H1 (cell line): ENCODE measurements around the gene TECPR2. TPM values are rescaled to one million over a fixed set of nuclear protein-coding genes. Genes with fewer than 3 reads are reported as not detected.
A peak's percentile ranks its signal among the peaks of the same experiment; 100 is the strongest.

Source experiments
- CTCF ChIA-PET: fragments of 300-600 bp; sonication (Branson Sonifier 250); formaldehyde crosslinking; loops from one replicate; lab custom pipeline; 2021; ENCODE audit not compliant: partially characterized antibody; lab: Charles Lee
- POLR2A ChIA-PET: fragments of 300-600 bp; sonication (Branson Sonifier 250); formaldehyde crosslinking; loops from one replicate; lab custom pipeline; 2021; ENCODE audit warnings: inconsistent platforms; ENCODE audit not compliant: partially characterized antibody; lab: Charles Lee
- DNase-seq, 2 experiments: peaks; one replicate each; pipeline versions ENCODE4 v3.0.0 to v3.0.0-alpha.2; 2010 to 2022; ENCODE audit warnings: low spot score in 2 of 2, low read depth in 1 of 2, mixed read lengths in 1 of 2
- FAIRE-seq: peaks from 2 replicates; lab custom pipeline; 2011; peaks lifted over from hg19 to GRCh38; lab: Jason Lieb, UNC
- H2AFZ ChIP-seq: 2 replicates; pipeline ENCODE4 v1.8.1; 2012; ENCODE audit warnings: low read length, inconsistent platforms
- H2AK5ac ChIP-seq: 2 replicates; pipeline ENCODE4 v1.6.1; 2013; ENCODE audit warnings: low read depth, low read length
- H2BK120ac ChIP-seq: replicated peaks from 2 replicates; pipeline ENCODE3; 2013; ENCODE audit warnings: low read depth, low read length, inconsistent platforms
- H2BK12ac ChIP-seq: 2 replicates; pipeline ENCODE4 v1.6.1; 2013; ENCODE audit warnings: low read depth, low read length
- H2BK15ac ChIP-seq: 2 replicates; pipeline ENCODE4 v1.6.1; 2013; ENCODE audit warnings: low read length
- H2BK20ac ChIP-seq: 2 replicates; pipeline ENCODE4 v1.6.1; 2013; ENCODE audit warnings: low read length
- H2BK5ac ChIP-seq: 2 replicates; pipeline ENCODE4 v1.6.1; 2013; ENCODE audit warnings: low read depth, low read length
- H3K14ac ChIP-seq: 2 replicates; pipeline ENCODE4 v1.6.1; 2013; ENCODE audit warnings: inconsistent platforms; ENCODE audit not compliant: insufficient read length
- H3K18ac ChIP-seq: 2 replicates; pipeline ENCODE4 v1.6.1; 2013; ENCODE audit warnings: low read length; ENCODE audit errors: extremely low read depth
- H3K23ac ChIP-seq: 2 replicates; pipeline ENCODE4 v1.6.1; 2013; ENCODE audit warnings: inconsistent platforms; ENCODE audit not compliant: insufficient read length
- H3K23me2 ChIP-seq: 2 replicates; pipeline ENCODE4 v1.6.1; 2013; ENCODE audit warnings: low read depth, low read length
- H3K27ac ChIP-seq: 2 replicates; pipeline ENCODE4 v1.6.1; 2011; ENCODE audit warnings: low read depth, low read length, inconsistent platforms
- H3K27me3 ChIP-seq, 4 experiments: replicated peaks in 1 of 4; 1 replicate in 1 of 4; 2 replicates in 3 of 4; pipeline versions ENCODE4 v1.6.1 to v1.8.1; 2011 to 2013; ENCODE audit warnings: low read length in 3 of 4, mild to moderate bottlenecking in 3 of 4, inconsistent platforms in 2 of 4, mixed read lengths in 2 of 4, moderate library complexity in 1 of 4; ENCODE audit not compliant: control insufficient read depth in 3 of 4, insufficient read depth in 3 of 4; ENCODE audit errors: extremely low read depth in 1 of 4
- H3K36me3 ChIP-seq, 4 experiments: 2 replicates each; pipeline versions ENCODE4 v1.6.1 to v1.8.1; 2011 to 2013; ENCODE audit warnings: mild to moderate bottlenecking in 4 of 4, low read length in 3 of 4, moderate library complexity in 2 of 4, control low read depth in 1 of 4, inconsistent platforms in 1 of 4; ENCODE audit not compliant: insufficient read depth in 4 of 4, control insufficient read depth in 2 of 4
- H3K4ac ChIP-seq: replicated peaks from 2 replicates; pipeline ENCODE3; 2013; ENCODE audit warnings: low read length, low read depth, mixed read lengths, inconsistent platforms; ENCODE audit not compliant: insufficient read length
- H3K4me1 ChIP-seq, 4 experiments: replicated peaks in 1 of 4; 1 replicate in 1 of 4; 2 replicates in 3 of 4; pipeline versions ENCODE4 v1.6.1 to v1.8.1; 2011 to 2013; ENCODE audit warnings: low read length in 3 of 4, inconsistent platforms in 2 of 4, mixed read lengths in 1 of 4; ENCODE audit not compliant: insufficient read depth in 4 of 4, control insufficient read depth in 3 of 4
- H3K4me2 ChIP-seq, 2 experiments: 2 replicates each; pipeline versions ENCODE4 v1.6.1 to v1.8.1; 2011 to 2013; ENCODE audit warnings: low read depth in 2 of 2, low read length in 2 of 2, control low read depth in 1 of 2, inconsistent platforms in 1 of 2, mild to moderate bottlenecking in 1 of 2; ENCODE audit not compliant: insufficient read depth in 1 of 2
- H3K4me3 ChIP-seq, 4 experiments: fragments of 200-600, 300-600 bp in 1 of 4; sonication (generic), shearing (Covaris generic), sonication (Bioruptor Twin) in 1 of 4; 2 replicates each; pipeline versions ENCODE4 v1.5.1 to v1.8.1; 2011 to 2016; ENCODE audit warnings: low read length in 4 of 4, low read depth in 3 of 4, control low read depth in 2 of 4, inconsistent platforms in 2 of 4, mild to moderate bottlenecking in 2 of 4, mixed read lengths in 1 of 4, moderate library complexity in 1 of 4; ENCODE audit not compliant: insufficient read depth in 2 of 4; ENCODE audit errors: extremely low read depth in 1 of 4
- H3K56ac ChIP-seq: replicated peaks from 2 replicates; pipeline ENCODE3; 2013; ENCODE audit warnings: low read depth, mild to moderate bottlenecking, mixed read lengths, low read length, inconsistent platforms; ENCODE audit not compliant: insufficient read length
- H3K79me1 ChIP-seq: 2 replicates; pipeline ENCODE4 v1.6.1; 2013; ENCODE audit warnings: low read depth, low read length, control low read depth
- H3K79me2 ChIP-seq, 2 experiments: 2 replicates each; pipeline versions ENCODE4 v1.6.1 to v1.8.1; 2012 to 2013; ENCODE audit warnings: low read length in 2 of 2, mild to moderate bottlenecking in 2 of 2, inconsistent platforms in 1 of 2; ENCODE audit not compliant: insufficient read depth in 2 of 2, control insufficient read depth in 1 of 2
- H3K9ac ChIP-seq, 4 experiments: replicated peaks in 1 of 4; 1 replicate in 1 of 4; 2 replicates in 3 of 4; pipeline versions ENCODE4 v1.6.1 to v1.8.1; 2011 to 2013; ENCODE audit warnings: low read depth in 3 of 4, low read length in 3 of 4, control low read depth in 2 of 4, mild to moderate bottlenecking in 2 of 4, moderate library complexity in 2 of 4, inconsistent platforms in 1 of 4; ENCODE audit errors: extremely low read depth in 1 of 4
- H3K9me3 ChIP-seq, 2 experiments: 2 replicates each; pipeline versions ENCODE4 v1.6.1 to v1.8.1; 2012 to 2013; ENCODE audit warnings: mild to moderate bottlenecking in 2 of 2, moderate library complexity in 2 of 2, control low read depth in 1 of 2, inconsistent platforms in 1 of 2, low read depth in 1 of 2, low read length in 1 of 2, mixed read lengths in 1 of 2; ENCODE audit not compliant: insufficient read depth in 2 of 2
- H4K20me1 ChIP-seq, 2 experiments: replicated peaks in 1 of 2; 2 replicates each; pipeline versions ENCODE3 to v1.8.1; 2011 to 2013; ENCODE audit warnings: inconsistent platforms in 2 of 2, low read length in 2 of 2, mild to moderate bottlenecking in 1 of 2; ENCODE audit not compliant: insufficient read depth in 2 of 2, control insufficient read depth in 1 of 2
- H4K5ac ChIP-seq: 2 replicates; pipeline ENCODE4 v1.6.1; 2013; ENCODE audit warnings: low read length, low read depth, mixed read lengths, inconsistent platforms; ENCODE audit not compliant: insufficient read length
- H4K8ac ChIP-seq: 2 replicates; pipeline ENCODE4 v1.8.0; 2013; ENCODE audit warnings: mild to moderate bottlenecking, moderate library complexity, low read length, inconsistent platforms; ENCODE audit not compliant: insufficient read depth; ENCODE audit errors: extremely low read depth
- H4K91ac ChIP-seq: replicated peaks from 2 replicates; pipeline ENCODE3; 2013; ENCODE audit warnings: low read length, mixed read lengths, inconsistent platforms; ENCODE audit not compliant: insufficient read length
- POLR2A ChIP-seq, 2 experiments: IDR thresholded peaks; 1 replicate in 1 of 2; 2 replicates in 1 of 2; pipeline ENCODE4 v1.6.1; 2011; ENCODE audit warnings: low read depth in 2 of 2, low read length in 2 of 2, mild to moderate bottlenecking in 2 of 2; ENCODE audit errors: control extremely low read depth in 1 of 2
- RBBP5 ChIP-seq: IDR thresholded peaks from 2 replicates; pipeline ENCODE4 v1.7.1; 2012; ENCODE audit warnings: low read depth, mild to moderate bottlenecking, inconsistent platforms, low read length, moderate library complexity, borderline replicate concordance
- TCF12 ChIP-seq: IDR thresholded peaks from 2 replicates; pipeline ENCODE4 v1.6.1; 2011; ENCODE audit warnings: low read depth, mild to moderate bottlenecking, low read length
- WGBS, 2 experiments: shearing (Covaris generic) in 1 of 2; methylation state at CpG; one replicate each; pipeline versions ENCODE4 v1.1.6 to v1.1.7; 2013 to 2015; ENCODE audit warnings: low lambda C conversion rate in 2 of 2, mixed read lengths in 2 of 2, inconsistent platforms in 1 of 2, low coverage in 1 of 2, missing lambda C conversion rate in 1 of 2; ENCODE audit not compliant: insufficient replicate concordance in 2 of 2, insufficient coverage in 1 of 2, insufficient read length in 1 of 2; ENCODE audit errors: extremely low coverage in 1 of 2, missing lambda C conversion rate in 1 of 2; 5-methylcytosine and 5-hydroxymethylcytosine counted together
- polyA plus RNA-seq, 7 experiments: library from polyadenylated mRNA; depleted of rRNA in 3 of 7; stranded (reverse) in 5 of 7; unstranded in 2 of 7; fragments of >200 nt in 5 of 7; fragments of 200-250 nt in 2 of 7; gene quantifications; 1 replicate in 5 of 7; 2 replicates in 1 of 7; 4 replicates in 1 of 7; pipeline versions ENCODE4 v1.2.1 to v1.2.3, GENCODE V29; 2011 to 2013; ENCODE audit warnings: missing spikeins in 2 of 7, mixed read lengths in 2 of 7
- total RNA-seq: library from RNA; stranded (reverse); fragmentation: NEBNext Ultra II Directional; extraction: Animal tissue kit (Norgen Biotek cat#: 25700); gene quantifications from 2 replicates; pipeline ENCODE4 v1.2.1, GENCODE V29; 2021
- TF ChIP-seq, protein P1 (sequence below): IDR thresholded peaks from 2 replicates; pipeline ENCODE4 v1.6.1; 2012; ENCODE audit warnings: inconsistent platforms
- TF ChIP-seq, protein P2 (sequence below): IDR thresholded peaks from 2 replicates; pipeline ENCODE4 v1.6.1; 2011; ENCODE audit warnings: low read length, improper control_type of control experiment

TECPR2 gene
- total and polyA plus RNA-seq, 2 of the 8 experiments (the other 6 are each of a cell fraction or from before 2014, with no cell fraction given): 6.8 to 19.4 TPM

DNA sequence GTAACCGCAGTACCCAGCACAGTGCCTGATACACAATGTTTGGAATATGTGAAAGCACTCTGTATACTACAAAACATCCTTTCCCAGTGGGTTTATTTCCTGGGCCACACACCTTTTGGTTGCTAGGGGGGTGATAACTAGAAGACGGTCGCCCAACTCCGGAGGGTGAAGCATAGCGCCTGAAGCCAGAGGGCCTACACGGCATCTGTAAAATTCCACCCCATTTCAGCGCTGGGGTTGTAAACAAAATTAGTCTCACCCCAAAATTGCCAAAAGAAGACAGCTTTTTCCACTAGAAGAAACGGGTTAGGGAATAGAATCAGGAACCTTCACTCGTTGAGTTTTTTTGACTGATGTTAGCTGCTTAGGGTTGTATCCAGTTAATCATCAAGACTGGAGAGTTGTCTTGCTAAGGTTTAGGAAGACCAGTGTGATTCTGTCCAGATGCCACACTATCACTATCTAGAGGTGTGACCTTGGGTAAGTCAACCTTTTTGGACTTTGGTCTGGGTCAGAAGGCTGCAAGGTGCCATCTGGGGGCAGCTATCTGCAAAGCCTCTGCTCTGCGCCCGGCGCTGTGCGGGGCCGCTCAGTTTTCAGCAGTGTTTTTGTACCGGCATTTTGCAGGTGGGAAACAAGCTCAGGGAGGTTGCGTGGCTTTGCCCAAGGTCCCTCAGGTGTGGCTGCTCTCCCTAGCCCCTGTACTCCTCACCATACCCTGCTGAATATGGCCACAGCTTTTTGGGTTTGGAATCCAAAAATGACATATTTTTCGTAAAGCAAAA lies 41.9 kb upstream of the TECPR2 start:
- Histone ChIP-seq H3K4me3 (peak overlapping the region; percentile 78 to 97 (median 86)), H4K5ac (no peak overlapping the region), H3K27ac (no peak overlapping the region), H3K56ac (no peak overlapping the region), H4K91ac (no peak overlapping the region), H2AK5ac (no peak overlapping the region), H3K79me1 (no peaks in the 10 kb centered on the region; the same call in 1 of the 2 replicates), H3K23me2 (peaks cover 17% of the 10 kb centered on the region), H3K36me3 (peaks cover 0 to 1% (median 0%) of the 10 kb centered on the region in 4 experiments; a peak in 1 of 8 replicates), H3K14ac (no peak overlapping the region), H4K8ac (no peak overlapping the region; the same call in 1 of the 2 replicates), H3K27me3 (0 out of 7 replicates have a peak, but pooled peaks cover 0 to 2% (median 0%) of the 10 kb centered on the region in 4 experiments), H2BK120ac (no peak overlapping the region), H2BK15ac (no peak overlapping the region), H3K9me3 (no peaks in the 10 kb centered on the region), H2AFZ (no peak overlapping the region), H3K4me1 (peaks cover 0 to 9% (median 4%) of the 10 kb centered on the region in 4 experiments; a peak in 4 of 7 replicates), H4K20me1 (peaks cover 0 to 2% of the 10 kb centered on the region in 2 experiments), H3K18ac (no peak overlapping the region), H3K9ac (peak overlapping the region in 2 of 4 experiments; percentile 63; a peak in 3 of 7 replicates), H2BK20ac (no peak overlapping the region), H3K4me2 (peak overlapping the region; percentile 72 to 83), H3K79me2 (no peaks in the 10 kb centered on the region; a peak in 1 of 4 replicates), H3K4ac (no peak overlapping the region), H2BK12ac (no peak overlapping the region), H3K23ac (no peak overlapping the region), H2BK5ac (no peak overlapping the region)
- 93% methylated on average over 17 of the region's 17 CpGs; no CpG with 5 or more reads in 1 of the 2 experiments for WGBS, 2 experiments
- no peak for FAIRE-seq
- ChIA-PET CTCF (interaction anchor here (0.6 to 3.7 kb wide), 9 partner anchors 12 to 225 kb away, joined by 3 to 22 read pairs (median 4); partner anchors contain the start of gene MOK), POLR2A (interaction anchor here (0.8 to 1.6 kb wide), 4 partner anchors 14 to 233 kb away, joined by 3 to 5 read pairs (median 3); no protein-coding TSS in a partner anchor)
- DNase-seq: no peak
- 0 out of 3 replicates have a peak, but pooled peaks of 1 of the 2 experiments have one; percentile 14 for TF ChIP-seq POLR2A (IDR thresholded peaks at IDR 0.05; ENCODE audit: control extremely low read depth in 1 of 2, low read depth in 2 of 2, low read length in 2 of 2)
- TF ChIP-seq TCF12: no peak
- TF ChIP-seq, protein P1, sequence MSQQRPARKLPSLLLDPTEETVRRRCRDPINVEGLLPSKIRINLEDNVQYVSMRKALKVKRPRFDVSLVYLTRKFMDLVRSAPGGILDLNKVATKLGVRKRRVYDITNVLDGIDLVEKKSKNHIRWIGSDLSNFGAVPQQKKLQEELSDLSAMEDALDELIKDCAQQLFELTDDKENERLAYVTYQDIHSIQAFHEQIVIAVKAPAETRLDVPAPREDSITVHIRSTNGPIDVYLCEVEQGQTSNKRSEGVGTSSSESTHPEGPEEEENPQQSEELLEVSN: no peak
- no peak for TF ChIP-seq RBBP5
- TF ChIP-seq, protein P2, sequence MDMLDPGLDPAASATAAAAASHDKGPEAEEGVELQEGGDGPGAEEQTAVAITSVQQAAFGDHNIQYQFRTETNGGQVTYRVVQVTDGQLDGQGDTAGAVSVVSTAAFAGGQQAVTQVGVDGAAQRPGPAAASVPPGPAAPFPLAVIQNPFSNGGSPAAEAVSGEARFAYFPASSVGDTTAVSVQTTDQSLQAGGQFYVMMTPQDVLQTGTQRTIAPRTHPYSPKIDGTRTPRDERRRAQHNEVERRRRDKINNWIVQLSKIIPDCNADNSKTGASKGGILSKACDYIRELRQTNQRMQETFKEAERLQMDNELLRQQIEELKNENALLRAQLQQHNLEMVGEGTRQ: no peak
